Measurements from ENCODE around the gene TLE1.
A peak's percentile ranks its signal among the peaks of the same experiment; 100 is the strongest.
"Not testable (repeated sequence)": the region's sequence is repeated elsewhere in the genome, so short reads cannot be mapped to it uniquely, and the experiment has no call there.

TLE1 gene

DNA sequence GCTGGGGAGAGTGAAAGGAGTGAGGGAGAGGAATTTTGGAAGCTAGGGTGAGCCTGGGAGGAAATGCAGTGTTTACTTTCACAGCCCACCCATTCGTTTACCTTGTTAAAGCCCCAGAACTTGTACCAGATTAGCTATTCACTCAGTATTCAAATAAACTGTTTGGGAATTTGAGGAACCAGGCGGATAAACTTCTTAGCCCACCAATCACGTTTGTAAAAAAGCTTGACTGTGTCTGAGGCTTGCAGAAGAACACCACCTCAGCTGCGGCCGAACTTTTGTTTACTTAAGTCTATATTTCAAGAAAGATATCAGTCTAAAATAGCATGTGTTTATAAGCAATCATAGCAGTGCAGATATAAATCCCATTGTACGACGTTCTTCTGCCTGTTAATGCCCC lies 5.2 kb upstream of the TLE1 start:
- ChIA-PET POLR2A (interaction anchor here (0.6 kb wide), 1 partner anchor 481 kb away, joined by 3 read pairs; no protein-coding TSS in a partner anchor), CTCF (no interaction called here)
- Histone ChIP-seq H3K27ac (ENCODE audit: insufficient read depth in 1 of 2, low read depth in 1 of 2, low read length in 2 of 2, poor library complexity in 1 of 2, severe bottlenecking in 2 of 2) (no peak overlapping the region), H3K36me3 (ENCODE audit: control insufficient read depth in 4 of 4, insufficient read depth in 4 of 4, low read length in 3 of 4) (no peaks in the 10 kb centered on the region), H3K4me3 (ENCODE audit: control insufficient read depth in 1 of 7, extremely low read depth in 1 of 7, insufficient read depth in 4 of 7, low read depth in 2 of 7, low read length in 6 of 7) (no peak overlapping the region), H3K4me1 (ENCODE audit: control extremely low read depth in 1 of 4, control insufficient read depth in 4 of 4, insufficient read depth in 4 of 4, low read length in 3 of 4) (peaks cover 3 to 10% (median 9%) of the 10 kb centered on the region in 4 experiments), H3K9me3 (ENCODE audit: control extremely low read depth in 1 of 5, control insufficient read depth in 4 of 5, insufficient read depth in 2 of 5, low read depth in 1 of 5, low read length in 4 of 5) (no peaks in the 10 kb centered on the region), H3K27me3 (replicated peaks in 2 of 5; ENCODE audit: control insufficient read depth in 4 of 5, insufficient read depth in 5 of 5, low read length in 4 of 5) (peaks cover 2 to 32% (median 13%) of the 10 kb centered on the region in 5 experiments)
- 70% methylated on average over 3 of the region's 7 CpGs for WGBS (ENCODE audit: insufficient coverage)
- no peak for DNase-seq

DNA sequence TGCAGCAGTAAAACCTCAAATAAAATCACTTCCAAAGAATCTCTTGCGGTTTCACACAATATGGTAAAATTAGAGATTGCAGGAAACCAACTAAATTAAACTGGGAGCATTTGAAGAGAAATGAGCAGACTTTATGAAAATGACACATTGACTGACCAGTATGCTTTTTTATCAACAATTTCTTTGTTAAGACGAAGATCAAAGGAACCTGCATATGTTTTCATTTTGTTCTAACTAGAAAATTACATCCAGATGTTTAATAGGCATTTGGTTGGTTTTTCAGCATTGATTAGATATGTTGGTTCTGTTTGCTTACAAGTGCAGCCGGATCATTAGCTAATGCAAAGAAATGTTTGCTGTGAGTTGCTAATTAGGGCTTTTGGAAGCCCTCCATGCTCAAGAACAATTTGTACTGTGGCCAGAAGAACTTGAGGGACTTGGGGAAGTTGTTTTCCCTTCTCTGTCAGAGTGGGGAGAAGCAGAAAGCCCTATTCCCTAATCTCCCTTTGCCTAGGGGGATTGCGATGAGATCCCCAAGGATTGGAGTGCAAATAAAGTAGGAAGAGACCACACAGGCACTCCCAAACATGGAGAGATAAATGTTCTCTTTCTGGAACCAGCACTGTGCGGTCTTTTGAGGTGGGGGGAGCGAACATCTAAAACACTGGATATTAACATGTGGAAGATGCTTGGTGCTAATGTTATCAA lies 4.5 kb upstream of the TLE1 start:
- no CpG with 5 or more reads among the region's 6 CpGs for WGBS (ENCODE audit: insufficient coverage)
- ChIA-PET POLR2A (interaction anchor here (0.6 kb wide), 1 partner anchor 481 kb away, joined by 3 read pairs; no protein-coding TSS in a partner anchor), CTCF (no interaction called here)
- H3K9me3 ChIP-seq (ENCODE audit: control extremely low read depth in 1 of 5, control insufficient read depth in 4 of 5, insufficient read depth in 2 of 5, low read depth in 1 of 5, low read length in 4 of 5): no peaks in the 10 kb centered on the region
- peaks cover 2 to 33% (median 13%) of the 10 kb centered on the region in 5 experiments for H3K27me3 ChIP-seq (replicated peaks in 2 of 5; ENCODE audit: control insufficient read depth in 4 of 5, insufficient read depth in 5 of 5, low read length in 4 of 5)
- H3K4me1 ChIP-seq (ENCODE audit: control extremely low read depth in 1 of 4, control insufficient read depth in 4 of 4, insufficient read depth in 4 of 4, low read length in 3 of 4): peaks cover 3 to 15% (median 12%) of the 10 kb centered on the region in 4 experiments
- H3K27ac ChIP-seq (ENCODE audit: insufficient read depth in 1 of 2, low read depth in 1 of 2, low read length in 2 of 2, poor library complexity in 1 of 2, severe bottlenecking in 2 of 2): no peak overlapping the region
- H3K36me3 ChIP-seq (ENCODE audit: control insufficient read depth in 4 of 4, insufficient read depth in 4 of 4, low read length in 3 of 4): no peaks in the 10 kb centered on the region
- H3K4me3 ChIP-seq (ENCODE audit: control insufficient read depth in 1 of 7, extremely low read depth in 1 of 7, insufficient read depth in 4 of 7, low read depth in 2 of 7, low read length in 6 of 7): no peak overlapping the region
- no peak for DNase-seq

DNA sequence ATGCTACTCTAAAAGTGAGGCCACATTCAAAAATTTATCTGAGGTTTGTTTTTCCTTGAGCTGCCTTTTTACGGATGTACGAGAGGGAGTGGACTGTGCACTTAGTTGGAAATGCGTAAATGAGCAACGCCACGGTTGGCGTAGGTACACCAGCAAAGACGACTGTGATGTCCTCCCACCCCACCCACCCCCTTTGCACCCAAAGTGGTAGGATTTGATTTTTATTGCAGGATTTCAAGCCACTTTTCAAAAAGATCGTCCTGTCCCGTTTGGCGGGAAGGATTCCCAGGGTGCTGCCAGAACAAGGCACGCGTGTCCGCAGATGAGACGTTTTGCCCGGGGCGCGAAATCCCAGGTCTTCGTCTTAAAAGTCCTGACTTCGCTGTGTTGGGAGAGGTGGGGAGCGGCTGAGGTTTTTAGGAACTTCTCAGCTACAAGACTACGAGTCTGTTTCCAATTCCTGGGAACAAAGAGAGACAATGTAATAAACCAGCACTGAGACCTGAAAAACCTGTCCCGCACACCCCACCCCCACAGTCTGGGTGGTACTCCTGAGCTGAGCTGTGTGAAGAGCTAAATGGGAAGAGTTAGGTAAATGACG lies 1.0 kb upstream of the TLE1 start:
- WGBS (ENCODE audit: insufficient coverage): 28% methylated on average over 14 of the region's 23 CpGs
- ChIA-PET CTCF (no interaction called here), POLR2A (no interaction called here)
- Histone ChIP-seq H3K36me3 (ENCODE audit: control insufficient read depth in 4 of 4, insufficient read depth in 4 of 4, low read length in 3 of 4) (no peaks in the 10 kb centered on the region), H3K9me3 (ENCODE audit: control extremely low read depth in 1 of 5, control insufficient read depth in 4 of 5, insufficient read depth in 2 of 5, low read depth in 1 of 5, low read length in 4 of 5) (no peaks in the 10 kb centered on the region), H3K4me1 (ENCODE audit: control extremely low read depth in 1 of 4, control insufficient read depth in 4 of 4, insufficient read depth in 4 of 4, low read length in 3 of 4) (peaks cover 12 to 38% (median 34%) of the 10 kb centered on the region in 4 experiments), H3K27me3 (replicated peaks in 2 of 5; ENCODE audit: control insufficient read depth in 4 of 5, insufficient read depth in 5 of 5, low read length in 4 of 5) (peaks cover 4 to 68% (median 29%) of the 10 kb centered on the region in 5 experiments), H3K4me3 (ENCODE audit: control insufficient read depth in 1 of 7, extremely low read depth in 1 of 7, insufficient read depth in 4 of 7, low read depth in 2 of 7, low read length in 6 of 7) (peak overlapping the region; percentile 69 to 93 (median 79)), H3K27ac (ENCODE audit: insufficient read depth in 1 of 2, low read depth in 1 of 2, low read length in 2 of 2, poor library complexity in 1 of 2, severe bottlenecking in 2 of 2) (no peak overlapping the region)
- no peak for DNase-seq

DNA sequence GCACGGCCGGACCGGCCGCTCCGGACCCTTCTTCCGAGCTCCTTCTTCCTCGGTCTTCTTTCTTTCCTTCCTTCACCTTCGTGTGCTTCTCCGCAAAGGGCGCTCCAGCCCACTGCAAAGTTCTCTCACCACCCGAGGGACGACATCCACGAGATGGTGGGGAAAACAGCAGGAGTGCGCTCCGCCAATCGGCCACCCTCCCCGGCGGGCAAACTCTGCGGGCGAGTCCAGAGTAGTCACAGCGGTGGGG lies 329 bp downstream of the TLE1 start:
- CTCF ChIA-PET; POLR2A ChIA-PET; H3K9me3 ChIP-seq (ENCODE audit: control extremely low read depth in 1 of 5, control insufficient read depth in 4 of 5, insufficient read depth in 2 of 5, low read depth in 1 of 5, low read length in 4 of 5); H3K27ac ChIP-seq (ENCODE audit: insufficient read depth in 1 of 2, low read depth in 1 of 2, low read length in 2 of 2, poor library complexity in 1 of 2, severe bottlenecking in 2 of 2); H3K36me3 ChIP-seq (ENCODE audit: control insufficient read depth in 4 of 4, insufficient read depth in 4 of 4, low read length in 3 of 4); DNase-seq: not testable (repeated sequence)
- Histone ChIP-seq H3K4me1 (ENCODE audit: control extremely low read depth in 1 of 4, control insufficient read depth in 4 of 4, insufficient read depth in 4 of 4, low read length in 3 of 4) (peaks cover 12 to 38% (median 34%) of the 10 kb centered on the region in 4 experiments), H3K27me3 (replicated peaks in 2 of 5; ENCODE audit: control insufficient read depth in 4 of 5, insufficient read depth in 5 of 5, low read length in 4 of 5) (peaks cover 8 to 72% (median 27%) of the 10 kb centered on the region in 5 experiments), H3K4me3 (ENCODE audit: control insufficient read depth in 1 of 7, extremely low read depth in 1 of 7, insufficient read depth in 4 of 7, low read depth in 2 of 7, low read length in 6 of 7) (peak overlapping the region in 6 of 7 experiments; percentile 38 to 88 (median 64))
- WGBS (ENCODE audit: insufficient coverage): 0% methylated on average over 16 of the region's 21 CpGs

DNA sequence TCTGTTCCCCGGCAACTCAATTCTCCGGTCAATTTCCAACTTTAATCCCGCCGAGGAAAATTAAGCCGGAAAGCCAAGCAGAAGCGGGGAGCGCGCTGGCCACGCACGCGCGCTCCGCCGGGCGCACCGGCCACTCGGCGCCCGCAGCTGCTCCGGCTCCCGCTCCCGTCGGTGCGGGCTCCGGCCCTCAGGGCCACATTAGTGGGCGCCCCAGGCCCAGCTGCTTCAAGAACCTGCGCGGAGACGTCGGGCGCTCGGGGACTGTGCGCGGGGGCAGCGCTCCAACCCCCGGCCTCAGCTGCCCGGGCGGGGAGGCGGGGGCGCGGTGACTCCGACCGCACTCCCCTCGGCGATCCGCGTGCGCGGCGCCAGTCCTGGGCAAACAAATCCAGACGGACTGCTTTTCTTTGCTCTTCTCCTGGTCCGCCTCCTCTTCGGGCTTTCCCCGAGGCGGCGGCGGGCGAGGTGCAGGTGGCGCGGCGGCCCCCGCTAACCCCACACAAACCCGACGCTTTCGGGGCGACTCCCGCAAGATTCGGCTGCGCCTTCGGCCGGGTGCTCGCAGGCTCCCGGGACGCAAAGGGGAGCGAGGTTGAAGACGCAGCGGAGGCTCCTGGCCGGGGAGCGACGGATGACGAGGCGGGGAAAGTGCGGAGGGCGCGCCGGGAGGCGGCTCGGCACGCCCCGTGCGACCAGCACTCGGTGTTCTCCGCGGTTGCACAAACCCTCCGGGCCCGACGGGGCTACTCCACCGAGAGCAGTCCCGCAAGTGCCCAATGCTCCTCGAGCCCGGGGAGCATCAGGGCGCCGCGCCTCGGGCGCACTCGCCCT lies 870 bp downstream of the TLE1 start:
- H3K9me3 ChIP-seq (ENCODE audit: control extremely low read depth in 1 of 5, control insufficient read depth in 4 of 5, insufficient read depth in 2 of 5, low read depth in 1 of 5, low read length in 4 of 5); CTCF ChIA-PET; H3K27ac ChIP-seq (ENCODE audit: insufficient read depth in 1 of 2, low read depth in 1 of 2, low read length in 2 of 2, poor library complexity in 1 of 2, severe bottlenecking in 2 of 2); H3K36me3 ChIP-seq (ENCODE audit: control insufficient read depth in 4 of 4, insufficient read depth in 4 of 4, low read length in 3 of 4); POLR2A ChIA-PET: not testable (repeated sequence)
- 1% methylated on average over 91 of the region's 107 CpGs for WGBS (ENCODE audit: insufficient coverage)
- peaks cover 12 to 38% (median 34%) of the 10 kb centered on the region in 4 experiments for H3K4me1 ChIP-seq (ENCODE audit: control extremely low read depth in 1 of 4, control insufficient read depth in 4 of 4, insufficient read depth in 4 of 4, low read length in 3 of 4)
- H3K4me3 ChIP-seq (ENCODE audit: control insufficient read depth in 1 of 7, extremely low read depth in 1 of 7, insufficient read depth in 4 of 7, low read depth in 2 of 7, low read length in 6 of 7): peak overlapping the region; percentile 26 to 88 (median 68)
- peak in 2 of 3 donors; percentile 63 to 66 for DNase-seq
- peaks cover 7 to 69% (median 22%) of the 10 kb centered on the region in 5 experiments for H3K27me3 ChIP-seq (replicated peaks in 2 of 5; ENCODE audit: control insufficient read depth in 4 of 5, insufficient read depth in 5 of 5, low read length in 4 of 5)

DNA sequence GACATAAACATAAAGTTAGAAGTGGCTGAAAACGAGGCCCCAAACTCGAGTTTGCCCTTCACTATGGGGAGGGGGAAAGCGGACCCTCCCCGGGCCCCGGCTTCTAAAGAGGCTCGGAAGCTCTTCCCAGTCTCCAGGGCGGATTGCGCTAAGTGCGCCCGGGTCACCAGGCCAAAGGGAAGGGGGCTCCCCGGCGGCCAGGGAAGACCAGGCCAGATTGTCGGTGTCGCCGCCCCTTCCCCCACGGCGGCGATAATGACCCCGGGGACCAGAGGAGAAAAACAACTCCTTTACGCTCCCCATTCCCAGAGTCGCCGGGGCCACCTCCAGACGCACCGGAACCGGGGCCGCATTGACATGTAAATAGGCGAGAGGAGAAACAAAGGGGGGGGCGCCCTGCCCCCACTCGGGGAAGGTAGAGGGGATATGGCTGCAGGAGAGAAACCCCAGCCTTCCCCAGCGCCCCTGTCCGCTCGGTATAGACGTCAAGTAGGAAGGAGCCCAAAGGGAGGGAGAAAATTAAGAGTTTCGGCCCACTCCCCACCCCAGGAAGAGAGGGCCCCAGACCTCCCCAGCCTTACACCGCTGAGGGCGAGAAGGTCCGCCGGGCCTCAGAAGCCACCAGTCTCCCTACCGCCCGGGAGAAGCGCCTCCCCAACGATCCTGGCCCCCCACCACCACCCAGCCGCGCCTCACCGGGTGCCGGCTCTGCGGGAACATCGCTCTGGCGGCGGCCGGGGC lies 1.7 kb downstream of the TLE1 start:
- ChIA-PET POLR2A (no interaction called here), CTCF (interaction anchor here (1.6 to 3.6 kb wide), 2 partner anchors 10 to 165 kb away, joined by 5 to 29 read pairs; no protein-coding TSS in a partner anchor)
- no peak overlapping the region for H3K27ac ChIP-seq (ENCODE audit: insufficient read depth in 1 of 2, low read depth in 1 of 2, low read length in 2 of 2, poor library complexity in 1 of 2, severe bottlenecking in 2 of 2)
- no peaks in the 10 kb centered on the region for H3K9me3 ChIP-seq (ENCODE audit: control extremely low read depth in 1 of 5, control insufficient read depth in 4 of 5, insufficient read depth in 2 of 5, low read depth in 1 of 5, low read length in 4 of 5)
- 2% methylated on average over 32 of the region's 51 CpGs for WGBS (ENCODE audit: insufficient coverage)
- H3K27me3 ChIP-seq (replicated peaks in 2 of 5; ENCODE audit: control insufficient read depth in 4 of 5, insufficient read depth in 5 of 5, low read length in 4 of 5): peaks cover 8 to 70% (median 22%) of the 10 kb centered on the region in 5 experiments
- peak in 1 of 3 donors; percentile 26 for DNase-seq
- H3K36me3 ChIP-seq (ENCODE audit: control insufficient read depth in 4 of 4, insufficient read depth in 4 of 4, low read length in 3 of 4): no peaks in the 10 kb centered on the region
- H3K4me1 ChIP-seq (ENCODE audit: control extremely low read depth in 1 of 4, control insufficient read depth in 4 of 4, insufficient read depth in 4 of 4, low read length in 3 of 4): peaks cover 16 to 41% (median 38%) of the 10 kb centered on the region in 4 experiments
- H3K4me3 ChIP-seq (ENCODE audit: control insufficient read depth in 1 of 7, extremely low read depth in 1 of 7, insufficient read depth in 4 of 7, low read depth in 2 of 7, low read length in 6 of 7): peak overlapping the region; percentile 35 to 88 (median 68)

All from common myeloid progenitor, CD34-positive (primary cell).